Epithelial cell of proximal tubule (primary cell): Measurements from ENCODE around the gene SLC25A1. TPM values are rescaled to one million over a fixed set of nuclear protein-coding genes. Genes with fewer than 3 reads are reported as not detected.

Source experiments
- DNase-seq: peaks from one replicate; pipeline ENCODE4 v3.0.0-alpha.2; 2011; ENCODE audit warnings: low read depth
- H3K4me3 ChIP-seq: 2 replicates; pipeline ENCODE4 v1.5.1; 2011; ENCODE audit warnings: low read depth, mild to moderate bottlenecking, low read length
- CTCF ChIP-seq: conservative IDR thresholded peaks from 2 replicates; pipeline ENCODE4 v1.5.1; 2012; ENCODE audit warnings: low read depth, mild to moderate bottlenecking, low read length
- total RNA-seq: library from RNA; depleted of rRNA; stranded (reverse); fragments of >200 nt; gene quantifications from 2 replicates; pipeline ENCODE4 v1.2.3, GENCODE V29; 2015

SLC25A1 gene
- total RNA-seq, 1 donor from 2014 or later, result 168 TPM

DNA sequence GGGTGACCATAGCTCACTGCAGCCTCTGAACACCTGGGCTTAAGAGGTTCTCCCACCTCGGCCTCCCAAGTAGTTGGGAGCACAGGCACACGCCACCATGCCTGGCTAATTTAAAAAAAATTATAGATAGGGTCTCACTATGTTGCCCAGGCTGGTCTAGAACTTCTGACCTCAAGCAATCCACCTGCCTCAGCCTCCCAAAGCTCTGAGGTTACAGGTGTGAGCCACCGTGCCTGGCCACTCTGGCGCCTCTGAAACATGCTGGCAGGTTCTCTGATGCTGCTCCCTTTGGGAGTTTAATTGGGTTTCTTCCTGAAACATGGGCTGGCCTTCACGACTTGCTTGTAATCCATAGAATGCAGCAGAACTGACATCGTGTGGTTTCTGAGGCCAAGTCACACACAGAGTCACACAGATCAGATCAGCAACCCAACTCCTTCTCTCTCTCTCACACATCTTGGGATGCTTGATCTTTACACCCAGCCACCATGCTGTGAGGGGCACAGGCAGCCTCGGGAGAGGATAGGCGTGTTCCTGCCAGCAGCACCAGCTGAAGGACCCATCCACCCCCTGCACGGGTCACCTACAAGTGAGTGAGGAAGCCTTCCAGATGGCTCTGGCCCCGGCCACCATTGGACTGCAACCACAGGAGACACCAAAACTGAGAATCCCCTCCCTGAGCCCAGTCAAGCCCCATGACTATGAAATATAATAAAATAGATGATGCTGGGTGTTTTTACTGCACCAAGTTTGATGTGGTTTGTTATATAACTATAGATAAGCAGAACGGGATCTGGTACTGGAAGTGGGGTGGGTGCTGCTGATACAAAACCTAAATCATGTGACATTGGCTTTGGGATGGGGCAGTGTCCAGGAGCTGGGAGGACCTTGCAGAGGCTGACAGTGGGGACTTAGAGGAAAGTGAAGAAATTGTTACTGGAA, 25.3 kb downstream of the SLC25A1 start:
- DNase-seq, result no peak
- TF ChIP-seq CTCF, result no peak
- no peak overlapping the region for H3K4me3 ChIP-seq

DNA sequence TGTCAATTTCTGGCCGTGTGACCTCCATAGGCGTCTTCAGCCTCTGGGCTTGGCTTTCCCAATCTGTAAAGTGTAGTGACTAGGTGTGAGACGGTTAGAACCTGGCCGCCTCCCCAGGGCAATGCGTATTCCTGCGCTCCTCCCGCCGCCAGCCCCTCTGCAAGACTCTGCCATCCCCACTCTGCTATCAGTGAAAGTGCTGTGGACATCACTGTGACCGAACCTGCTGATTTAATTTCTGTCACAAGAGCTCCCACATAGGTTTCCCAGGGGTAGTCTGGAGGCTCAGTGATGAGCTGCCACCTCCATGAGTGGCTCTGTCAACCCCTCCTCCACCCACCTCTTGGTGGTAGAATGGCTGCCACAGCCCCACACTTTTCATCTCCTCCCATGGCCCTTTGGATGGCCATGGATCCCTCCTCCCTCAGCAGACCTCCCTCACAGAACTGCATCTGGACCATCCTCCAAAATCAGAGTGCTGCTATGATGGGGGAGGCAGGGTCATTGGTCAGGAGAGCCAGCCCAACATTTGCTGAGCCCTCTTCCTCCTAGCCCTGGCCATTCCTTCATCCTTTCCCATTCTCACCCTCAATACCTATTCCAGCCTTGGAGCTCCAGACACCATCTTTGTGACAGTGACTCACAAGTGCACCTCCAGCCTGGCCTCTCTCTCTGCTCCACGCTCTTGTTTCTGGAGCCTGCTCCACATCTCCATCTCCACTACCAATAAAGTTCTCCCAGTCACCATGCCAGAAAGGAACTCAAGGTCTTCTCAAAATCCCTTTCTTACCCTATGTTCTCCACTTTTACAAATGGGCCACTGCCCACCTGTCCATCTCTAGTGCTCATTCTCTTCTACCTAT, 27.0 kb downstream of the SLC25A1 start:
- no peak for DNase-seq
- TF ChIP-seq CTCF, result no peak
- no peak overlapping the region for H3K4me3 ChIP-seq

- TF ChIP-seq CTCF, result no peak
- no peak overlapping the region for H3K4me3 ChIP-seq
- no peak for DNase-seq
Observed at GRCh38 chr22:19150482-19151328, 27.8 kb downstream of the SLC25A1 start.

GRCh38 chr22:19149991-19150390, 28.5 kb downstream of the SLC25A1 start, which contains the start of gene GSC2:
Gene GSC2, minus strand, starts transcription at chr22:19150292. Its CDS starts 9 bp downstream, at chr22:19150283.
- H3K4me3 ChIP-seq, result no peak within 1 kb of the TSS
- no peak for TF ChIP-seq CTCF
- DNase-seq, result no peak

- DNase-seq, result no peak
- TF ChIP-seq CTCF, result no peak
- H3K4me3 ChIP-seq, result no peak overlapping the region
Observed at GRCh38 chr22:19149047-19149883, 29.3 kb downstream of the SLC25A1 start.
